ENCODE data around the gene RHOXF1. TPM values are rescaled to one million over a fixed set of nuclear protein-coding genes. Genes with fewer than 3 reads are reported as not detected.
"Not testable (repeated sequence)": the region's sequence is repeated elsewhere in the genome, so short reads cannot be mapped to it uniquely, and the experiment has no call there.

Gene RHOXF1
- total RNA-seq (2022) (not detected in 2 replicates), Bru-seq, nascent RNA (percentile 17 among the genes with signal in this experiment), BruChase-seq, experiment 1, labeled RNA remaining after a 6-hour chase (percentile 24 among the genes with signal in this experiment), BruChase-seq, experiment 2, labeled RNA remaining after a 2-hour chase (percentile 20 among the genes with signal in this experiment)
- long read RNA-seq: 0 reads

GRCh38 chrX:120115438-120115963 is at the start of gene RHOXF1:
Gene RHOXF1, minus strand, starts transcription at chrX:120115913. Its CDS starts 51 bp downstream, at chrX:120115862.
- H3K27ac Mint-ChIP-seq (ENCODE audit: unreplicated experiment): no peak within 1 kb of the TSS
- BruUV-seq (replicated peaks): no TSS peak
- H3K36me3 Mint-ChIP-seq (ENCODE audit: insufficient read depth, unreplicated experiment): no peaks in the 10 kb centered on the region
- intact Hi-C loops (cut with micrococcal nuclease; ENCODE audit: unreplicated experiment): no loop called here
- TF ChIP-seq, protein P1, sequence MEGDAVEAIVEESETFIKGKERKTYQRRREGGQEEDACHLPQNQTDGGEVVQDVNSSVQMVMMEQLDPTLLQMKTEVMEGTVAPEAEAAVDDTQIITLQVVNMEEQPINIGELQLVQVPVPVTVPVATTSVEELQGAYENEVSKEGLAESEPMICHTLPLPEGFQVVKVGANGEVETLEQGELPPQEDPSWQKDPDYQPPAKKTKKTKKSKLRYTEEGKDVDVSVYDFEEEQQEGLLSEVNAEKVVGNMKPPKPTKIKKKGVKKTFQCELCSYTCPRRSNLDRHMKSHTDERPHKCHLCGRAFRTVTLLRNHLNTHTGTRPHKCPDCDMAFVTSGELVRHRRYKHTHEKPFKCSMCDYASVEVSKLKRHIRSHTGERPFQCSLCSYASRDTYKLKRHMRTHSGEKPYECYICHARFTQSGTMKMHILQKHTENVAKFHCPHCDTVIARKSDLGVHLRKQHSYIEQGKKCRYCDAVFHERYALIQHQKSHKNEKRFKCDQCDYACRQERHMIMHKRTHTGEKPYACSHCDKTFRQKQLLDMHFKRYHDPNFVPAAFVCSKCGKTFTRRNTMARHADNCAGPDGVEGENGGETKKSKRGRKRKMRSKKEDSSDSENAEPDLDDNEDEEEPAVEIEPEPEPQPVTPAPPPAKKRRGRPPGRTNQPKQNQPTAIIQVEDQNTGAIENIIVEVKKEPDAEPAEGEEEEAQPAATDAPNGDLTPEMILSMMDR (IDR thresholded peaks at IDR 0.05; ENCODE audit: unreplicated experiment): no peak
- H3K4me3 Mint-ChIP-seq (ENCODE audit: low read depth, unreplicated experiment): no peak within 1 kb of the TSS
- no peak for DNase-seq
- peaks cover 16% of the 10 kb centered on the region for H3K27me3 Mint-ChIP-seq (ENCODE audit: unreplicated experiment)
- no peaks in the 10 kb centered on the region for H3K4me1 Mint-ChIP-seq (ENCODE audit: low read depth, unreplicated experiment)
- CTCF ChIA-PET: no interaction called here
- H3K9me3 Mint-ChIP-seq (ENCODE audit: low read depth, unreplicated experiment): no peaks in the 10 kb centered on the region

- H3K27me3 Mint-ChIP-seq (ENCODE audit: unreplicated experiment); H3K36me3 Mint-ChIP-seq (ENCODE audit: insufficient read depth, unreplicated experiment); intact Hi-C loops (cut with micrococcal nuclease; ENCODE audit: unreplicated experiment); BruUV-seq (replicated peaks); H3K27ac Mint-ChIP-seq (ENCODE audit: unreplicated experiment); H3K9me3 Mint-ChIP-seq (ENCODE audit: low read depth, unreplicated experiment); CTCF ChIA-PET; DNase-seq; H3K4me3 Mint-ChIP-seq (ENCODE audit: low read depth, unreplicated experiment); H3K4me1 Mint-ChIP-seq (ENCODE audit: low read depth, unreplicated experiment): not testable (repeated sequence)
Measured at GRCh38 chrX:120159086-120159485, 43.4 kb upstream of the RHOXF1 start.

GRCh38 chrX:120158313-120158712 is 42.6 kb upstream of the RHOXF1 start, which contains the start of gene RHOXF2:
Gene RHOXF2, plus strand, starts transcription at chrX:120158613. Its CDS starts 138 bp downstream, at chrX:120158751.
- DNase-seq; H3K4me1 Mint-ChIP-seq (ENCODE audit: low read depth, unreplicated experiment); CTCF ChIA-PET; intact Hi-C loops (cut with micrococcal nuclease; ENCODE audit: unreplicated experiment); H3K4me3 Mint-ChIP-seq (ENCODE audit: low read depth, unreplicated experiment); H3K36me3 Mint-ChIP-seq (ENCODE audit: insufficient read depth, unreplicated experiment); BruUV-seq (replicated peaks); H3K27ac Mint-ChIP-seq (ENCODE audit: unreplicated experiment); H3K27me3 Mint-ChIP-seq (ENCODE audit: unreplicated experiment); H3K9me3 Mint-ChIP-seq (ENCODE audit: low read depth, unreplicated experiment): not testable (repeated sequence)

DNA sequence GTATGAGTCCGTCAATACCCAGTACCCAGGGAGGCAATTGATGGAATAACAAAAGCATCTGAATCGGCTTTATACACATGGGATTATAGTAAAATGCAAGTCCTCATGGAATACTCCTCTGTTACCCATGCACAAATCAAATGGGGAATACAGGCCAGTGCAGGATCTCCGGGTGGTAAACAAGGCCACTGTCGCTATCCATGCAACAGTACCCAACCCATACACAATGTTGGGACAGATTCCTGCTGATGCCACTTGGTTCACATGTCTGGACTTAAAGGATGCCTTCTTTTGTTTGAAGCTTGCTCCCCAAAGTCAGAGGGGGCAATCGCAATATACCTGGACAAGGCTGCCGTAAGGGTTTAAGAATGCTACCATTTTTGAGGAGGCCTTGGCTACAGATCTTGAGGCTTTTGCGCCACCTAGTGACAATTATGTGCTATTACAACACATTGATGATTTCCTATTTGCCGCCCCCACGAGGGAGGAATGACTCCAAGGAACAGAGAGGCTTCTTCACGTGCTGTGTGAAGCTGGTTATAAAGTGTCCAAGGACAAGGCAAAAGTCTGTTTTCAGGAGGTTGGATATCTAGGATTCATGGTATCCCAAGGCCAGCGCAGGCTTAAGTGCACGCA is 34.5 kb upstream of the RHOXF1 start:
- BruUV-seq (replicated peaks); CTCF ChIA-PET; H3K36me3 Mint-ChIP-seq (ENCODE audit: insufficient read depth, unreplicated experiment); H3K27ac Mint-ChIP-seq (ENCODE audit: unreplicated experiment); H3K9me3 Mint-ChIP-seq (ENCODE audit: low read depth, unreplicated experiment); DNase-seq; H3K4me3 Mint-ChIP-seq (ENCODE audit: low read depth, unreplicated experiment); H3K4me1 Mint-ChIP-seq (ENCODE audit: low read depth, unreplicated experiment); intact Hi-C loops (cut with micrococcal nuclease; ENCODE audit: unreplicated experiment): not testable (repeated sequence)
- peaks cover 13% of the 10 kb centered on the region for H3K27me3 Mint-ChIP-seq (ENCODE audit: unreplicated experiment)

DNA sequence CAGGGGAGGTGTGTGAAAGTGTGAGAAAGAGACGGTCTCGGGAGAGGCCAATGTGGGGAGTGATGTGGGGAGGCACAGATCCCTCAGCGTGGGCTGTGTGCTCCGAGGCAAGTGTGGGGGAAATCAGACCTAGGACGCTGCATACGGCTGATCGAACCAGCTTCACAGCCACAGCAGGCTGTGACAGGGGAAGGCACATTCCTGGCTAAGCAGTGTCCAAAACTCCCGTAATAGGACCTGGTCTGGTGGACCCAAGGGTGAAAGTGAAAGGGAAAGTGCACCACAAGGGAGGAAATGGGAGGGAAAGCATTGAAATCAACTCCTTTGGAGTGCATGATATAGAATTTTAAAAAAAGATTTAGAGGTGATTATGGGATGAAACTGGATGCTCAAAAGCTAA is 31.8 kb upstream of the RHOXF1 start:
- TF ChIP-seq, protein P1 (IDR thresholded peaks at IDR 0.05; ENCODE audit: unreplicated experiment): no peak
- no peak for DNase-seq
- Mint-ChIP-seq H3K4me3 (ENCODE audit: low read depth, unreplicated experiment) (no peak overlapping the region), H3K9me3 (ENCODE audit: low read depth, unreplicated experiment) (peaks cover 5% of the 10 kb centered on the region), H3K4me1 (ENCODE audit: low read depth, unreplicated experiment) (no peaks in the 10 kb centered on the region), H3K36me3 (ENCODE audit: insufficient read depth, unreplicated experiment) (no peaks in the 10 kb centered on the region), H3K27me3 (ENCODE audit: unreplicated experiment) (peaks cover 13% of the 10 kb centered on the region), H3K27ac (ENCODE audit: unreplicated experiment) (no peak overlapping the region)
- CTCF ChIA-PET: no interaction called here
- BruUV-seq (replicated peaks): no TSS peak
- intact Hi-C loops (cut with micrococcal nuclease; ENCODE audit: unreplicated experiment): no loop called here

GRCh38 chrX:120146323-120146722 is 30.6 kb upstream of the RHOXF1 start:
- H3K4me3 Mint-ChIP-seq (ENCODE audit: low read depth, unreplicated experiment); CTCF ChIA-PET; DNase-seq; H3K27ac Mint-ChIP-seq (ENCODE audit: unreplicated experiment); H3K9me3 Mint-ChIP-seq (ENCODE audit: low read depth, unreplicated experiment); H3K4me1 Mint-ChIP-seq (ENCODE audit: low read depth, unreplicated experiment); BruUV-seq (replicated peaks); intact Hi-C loops (cut with micrococcal nuclease; ENCODE audit: unreplicated experiment); H3K36me3 Mint-ChIP-seq (ENCODE audit: insufficient read depth, unreplicated experiment): not testable (repeated sequence)
- H3K27me3 Mint-ChIP-seq (ENCODE audit: unreplicated experiment): peaks cover 13% of the 10 kb centered on the region

All from Calu3 (cell line).